NCI-H187 treated with DMSO at 0.1 percent for 48 hours (cell line): ENCODE measurements around the gene OR52E6.

Experiments used
- DNase-seq: peaks from one replicate; lab custom pipeline; 2025; lab: John Stamatoyannopoulos, UW

The OR52E6 gene

DNA sequence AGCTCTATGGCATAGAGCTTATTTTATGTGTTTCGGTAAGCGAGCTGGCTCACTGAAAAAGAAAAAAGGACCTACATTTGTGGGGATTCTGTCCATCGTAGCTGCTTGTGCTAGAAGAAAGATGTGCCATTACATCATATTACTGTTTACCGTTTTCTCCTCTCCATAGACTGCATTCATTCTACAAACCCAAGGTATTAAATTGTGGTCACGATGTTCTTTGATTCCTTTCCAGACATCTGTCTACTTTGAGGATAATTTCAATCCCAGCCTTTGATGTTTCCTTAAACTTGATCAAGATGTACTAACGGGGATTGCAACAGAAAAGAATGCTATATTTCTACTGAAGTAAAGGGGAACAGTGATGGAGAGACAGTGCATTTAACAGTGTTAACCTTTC, 45.2 kb downstream of the OR52E6 start:
- no peak for DNase-seq

DNA sequence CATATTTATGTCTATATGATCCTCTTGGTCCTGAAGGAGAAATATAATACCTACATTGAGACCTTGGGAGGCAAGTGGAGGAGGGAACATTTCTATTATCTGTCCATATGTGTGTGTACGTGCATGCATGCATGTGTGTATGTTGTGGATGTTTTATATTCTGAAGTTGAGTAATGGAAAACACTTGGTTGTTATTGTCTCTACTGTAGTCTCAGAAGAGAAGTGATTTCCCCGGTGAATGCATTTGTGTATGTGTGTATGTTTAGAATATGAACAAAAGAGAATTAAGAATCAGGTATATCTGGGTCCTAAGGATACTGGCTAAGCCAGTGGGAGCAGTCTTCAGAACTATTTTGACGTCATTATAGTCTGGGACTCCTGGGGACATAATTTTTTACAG, 50.5 kb downstream of the OR52E6 start, which contains the start of gene OR52N1:
Gene OR52N1, minus strand, starts transcription at position 101 of the 400 bp plus-strand sequence. CDS start 2,449 bp downstream, outside the sequence.
- DNase-seq, result no peak
